HG02623 (cell line): Measurements from ENCODE around the gene GLO1.

Source experiments
- ATAC-seq: cut with Tn5 transposase; IDR thresholded peaks from one replicate; pipeline ENCODE4 v1.9.1; 2021; ENCODE audit warnings: moderate library complexity; ENCODE audit not compliant: unreplicated experiment

Gene GLO1

DNA sequence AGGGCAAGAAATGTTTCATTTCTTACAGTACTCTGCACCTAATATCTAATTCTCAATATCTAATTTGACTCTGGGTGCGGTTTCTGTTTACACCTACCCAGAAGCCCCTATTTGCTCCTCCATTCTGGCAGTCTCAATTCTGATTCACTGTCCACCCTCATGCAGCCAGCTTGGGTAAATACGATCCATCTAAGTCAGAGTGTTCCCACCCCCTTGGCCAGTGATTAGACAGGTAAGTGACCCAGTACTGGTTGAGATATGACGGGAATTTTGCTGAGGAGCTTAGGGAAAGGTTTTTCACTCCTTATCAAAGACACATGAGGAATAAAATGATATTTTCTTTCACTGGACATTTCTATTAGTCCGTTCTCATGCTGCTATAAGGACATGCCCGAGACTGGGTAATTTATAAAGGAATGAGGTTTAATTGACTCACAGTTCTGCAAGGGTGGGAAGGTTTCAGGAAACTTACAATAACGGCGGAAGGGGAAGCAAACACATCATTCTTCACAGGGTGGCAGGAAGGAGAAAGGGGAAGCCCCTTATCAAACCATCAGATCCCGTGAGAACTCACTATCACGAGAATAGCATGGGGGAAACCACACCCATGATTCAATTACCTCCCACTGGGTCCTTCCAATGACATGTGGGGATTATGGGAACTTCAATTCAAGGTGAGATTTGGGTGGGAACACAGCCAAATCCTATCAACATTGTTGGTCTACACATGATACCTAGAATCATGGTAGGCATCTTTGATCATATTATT lies 29.4 kb downstream of the GLO1 start:
- ATAC-seq, result no peak

DNA sequence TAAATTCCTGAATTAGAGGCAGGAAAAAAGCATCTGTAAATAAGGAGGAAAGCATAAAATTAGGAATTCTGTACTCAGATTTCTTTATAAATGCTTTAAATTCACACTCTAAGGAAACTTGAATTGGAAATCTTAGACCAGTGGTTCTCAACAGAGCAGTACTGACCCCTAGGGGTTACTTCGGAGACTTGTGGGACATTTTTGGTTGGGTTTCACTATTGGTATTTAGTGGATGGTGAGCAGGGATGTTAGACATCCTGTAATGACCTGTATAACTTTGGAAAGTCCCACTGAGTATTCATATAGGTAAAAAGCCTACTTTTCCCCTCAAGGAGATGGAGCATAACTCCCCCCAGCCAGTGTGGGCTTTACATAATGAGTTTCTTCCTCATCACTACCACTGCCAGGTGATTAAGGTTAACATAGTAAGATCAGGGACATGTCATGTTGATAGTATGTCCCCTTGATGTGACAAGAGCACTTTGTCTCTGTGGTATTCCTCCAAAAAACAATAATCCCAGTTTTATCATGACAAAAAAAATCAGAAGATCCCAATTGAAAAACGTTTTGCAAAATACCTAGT lies 31.0 kb downstream of the GLO1 start:
- ATAC-seq, result peak; percentile 93

DNA sequence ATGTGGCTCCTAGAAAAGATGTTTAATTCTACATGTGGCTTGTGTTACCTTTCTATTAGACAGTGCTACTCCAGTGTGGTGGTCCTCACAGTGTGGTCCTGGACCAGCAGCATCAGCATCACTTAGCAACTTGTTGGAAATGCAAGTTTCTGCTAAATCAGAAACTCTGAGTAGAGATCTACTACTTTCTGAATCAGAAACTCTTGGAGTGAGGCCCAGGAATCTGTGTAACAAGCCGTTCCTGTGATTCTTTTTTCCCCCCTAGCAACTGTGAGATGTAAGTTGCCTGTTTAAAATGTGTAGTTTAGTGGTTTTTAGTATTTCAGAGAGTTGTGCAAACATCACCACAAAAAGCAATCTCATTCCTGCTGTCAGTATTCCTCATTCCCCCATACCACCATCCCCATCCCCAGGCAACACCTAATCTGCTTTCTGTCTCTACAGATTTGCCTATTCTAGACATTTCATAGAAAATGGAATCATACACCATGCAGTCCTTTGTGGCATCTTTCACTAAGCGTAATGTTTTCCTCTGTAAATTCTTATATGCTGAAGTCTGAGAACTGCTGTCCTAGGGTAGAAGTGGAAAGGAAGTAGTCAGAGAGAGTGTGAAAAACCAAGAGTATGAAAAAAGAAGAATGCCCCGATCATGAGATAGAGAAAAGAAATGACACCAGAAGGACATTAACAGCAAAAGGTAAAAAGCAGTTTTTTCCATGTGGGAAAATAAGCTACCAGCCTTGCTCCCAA lies 44.4 kb downstream of the GLO1 start:
- ATAC-seq, result no peak

- no peak for ATAC-seq
These were observed 46.0 kb downstream of the GLO1 start for GRCh38 chr6:38656896-38657295.

- no peak for ATAC-seq
These were observed 48.7 kb downstream of the GLO1 start for GRCh38 chr6:38654263-38654662.

GRCh38 chr6:38651121-38651784 lies 51.7 kb downstream of the GLO1 start:
- no peak for ATAC-seq

DNA sequence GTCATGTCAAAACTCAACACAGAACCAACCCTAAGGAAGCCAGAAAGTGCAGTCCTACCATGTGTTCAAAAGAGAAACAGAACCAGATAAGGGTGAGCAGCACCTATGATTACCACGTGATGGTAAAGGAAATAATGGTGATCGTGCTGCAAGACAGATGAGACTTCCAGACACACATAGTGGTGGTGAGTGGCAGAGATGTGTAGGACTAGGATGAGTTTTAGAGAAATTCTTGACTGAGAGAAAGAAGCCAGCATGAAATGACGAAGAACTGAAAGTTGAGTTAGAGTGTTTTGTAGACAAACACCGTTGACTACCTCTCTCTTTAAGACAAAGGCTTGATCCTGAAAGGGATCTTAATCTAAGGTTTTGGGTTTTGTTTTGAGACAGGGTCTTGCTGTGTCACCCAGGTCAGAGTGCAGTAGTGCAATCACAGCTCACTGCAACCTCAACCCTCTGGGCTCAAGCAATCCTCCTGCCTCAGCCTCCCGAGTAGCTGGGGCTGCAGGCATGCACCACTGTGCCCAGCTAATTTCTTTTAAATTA lies 52.7 kb downstream of the GLO1 start:
- no peak for ATAC-seq

DNA sequence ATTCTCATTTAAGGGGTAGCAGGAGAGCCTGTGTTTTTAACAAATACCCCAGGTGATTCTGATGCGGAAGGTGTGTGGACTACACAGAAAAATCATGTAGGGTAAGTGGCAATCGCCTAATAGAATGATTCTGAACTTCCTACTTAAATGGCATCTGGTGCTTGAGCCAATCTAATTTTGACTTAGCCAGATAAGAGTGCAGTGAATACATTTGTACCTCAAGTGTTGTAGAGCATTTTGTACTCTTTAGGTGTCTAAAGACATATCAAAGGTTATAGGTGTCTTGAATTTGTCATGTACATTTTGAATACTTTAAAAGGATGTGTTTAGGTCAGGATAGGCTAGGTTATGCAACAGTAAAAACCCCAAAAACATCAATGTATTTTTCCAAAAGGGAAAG lies 53.2 kb downstream of the GLO1 start:
- ATAC-seq, result no peak

DNA sequence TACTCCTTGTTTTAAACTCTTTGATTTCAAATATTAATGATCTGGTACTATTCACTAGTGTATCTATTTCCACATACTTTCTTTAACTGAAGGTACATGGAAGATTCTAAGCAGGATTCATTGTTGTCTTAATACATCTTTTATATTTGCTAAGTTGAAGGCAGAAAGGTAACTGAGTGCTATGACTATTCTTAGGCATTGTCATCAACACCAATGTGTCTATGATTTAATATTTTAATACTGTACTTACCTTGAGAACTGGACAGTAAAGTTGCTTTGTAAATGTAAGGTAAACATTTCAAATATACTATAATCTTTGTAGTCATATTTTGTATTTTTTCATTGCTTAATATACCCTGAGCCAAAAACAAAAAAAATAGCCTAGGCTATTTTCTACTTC lies 54.3 kb downstream of the GLO1 start:
- no peak for ATAC-seq

GRCh38 chr6:38646166-38646878 lies 56.6 kb downstream of the GLO1 start:
- no peak for ATAC-seq

DNA sequence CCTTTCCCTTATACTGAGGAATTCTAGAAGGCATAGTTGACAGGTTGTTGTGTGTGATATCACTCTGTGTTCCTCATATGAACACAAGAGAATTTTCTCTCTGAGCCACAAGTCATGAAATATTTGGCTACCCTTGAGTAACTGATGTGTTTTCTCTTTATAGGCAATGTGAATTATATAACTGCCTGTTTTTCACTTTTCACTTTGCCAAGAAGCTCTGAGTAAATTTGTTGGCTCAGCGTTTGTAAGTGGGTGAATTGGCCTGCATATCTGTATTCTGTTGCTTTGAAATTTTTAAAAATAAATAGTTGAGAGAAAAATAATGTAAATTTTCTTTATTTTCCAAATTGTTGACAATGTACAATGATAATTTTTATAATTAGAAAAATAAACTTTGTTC lies 58.0 kb downstream of the GLO1 start:
- ATAC-seq, result no peak

GRCh38 chr6:38640216-38640909 lies 62.6 kb downstream of the GLO1 start:
- ATAC-seq, result no peak

GRCh38 chr6:38639498-38640215 lies 63.3 kb downstream of the GLO1 start, which contains the start of gene BTBD9:
Gene BTBD9, minus strand, starts transcription at chr6:38639929.
- peak; percentile 75 for ATAC-seq

GRCh38 chr6:38638941-38639497 lies 63.9 kb downstream of the GLO1 start:
- peak; percentile 16 for ATAC-seq

- no peak for ATAC-seq
These were observed 65.2 kb downstream of the GLO1 start for GRCh38 chr6:38637756-38638155.

DNA sequence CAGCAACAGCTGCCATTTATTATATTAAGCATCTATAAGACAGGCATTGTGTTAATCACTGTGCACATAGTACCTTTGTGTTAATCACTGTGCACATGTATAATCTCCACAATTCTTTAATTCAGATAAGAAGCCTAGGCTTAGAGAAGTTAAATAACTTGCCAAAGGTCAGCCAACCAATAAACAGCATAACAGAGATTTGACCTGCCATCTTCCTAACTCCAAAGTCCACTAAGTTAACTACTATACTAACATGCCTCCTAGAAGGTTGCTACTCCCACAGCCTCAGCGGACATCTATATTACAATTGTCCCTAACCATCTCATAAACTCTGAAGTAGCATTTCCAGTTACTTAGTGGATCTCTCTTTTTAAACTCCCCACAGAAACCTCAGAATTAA lies 66.9 kb downstream of the GLO1 start:
- ATAC-seq, result no peak

- no peak for ATAC-seq
These were observed 68.4 kb downstream of the GLO1 start for GRCh38 chr6:38634518-38634917.

GRCh38 chr6:38632490-38632889 lies 70.5 kb downstream of the GLO1 start:
- no peak for ATAC-seq

- ATAC-seq, result no peak
These were observed 71.7 kb downstream of the GLO1 start for GRCh38 chr6:38631186-38631783.
